CD4-positive, alpha-beta T cell treated with Interferon gamma for 1 hour (primary cell): ENCODE results near the gene KRT71.

ENCODE experiments used
- DNase-seq: peaks from one replicate; pipeline ENCODE4 v3.0.0-alpha.2; 2020

Gene KRT71

GRCh38 chr12:52495389-52495788 lies 57.6 kb downstream of the KRT71 start:
- DNase-seq = no peak

GRCh38 chr12:52494518-52494917 lies 58.4 kb downstream of the KRT71 start:
- DNase-seq = no peak

GRCh38 chr12:52494100-52494499 lies 58.8 kb downstream of the KRT71 start:
- DNase-seq = no peak
